T-helper 2 cell treated with Interferon-gamma antibody and Interleukin-4, amounts not matched to agents 100 ng/mL and 5 ng/mL, for 36 hours (primary cell): ENCODE results near the gene TTC21A. TPM values are rescaled to one million over a fixed set of nuclear protein-coding genes. Genes with fewer than 3 reads are reported as not detected.
"Not testable (repeated sequence)": the region's sequence is repeated elsewhere in the genome, so short reads cannot be mapped to it uniquely, and the experiment has no call there.

Experiments used
- intact Hi-C: fragments of 100-400 bp; cut with micrococcal nuclease; formaldehyde crosslinking; loops from one replicate; pipeline ENCODE4 v1.15.1; 2023
- total RNA-seq: library from RNA; stranded (reverse); gene quantifications from 2 replicates; pipeline ENCODE4 v1.2.3, GENCODE V29; 2022

TTC21A gene
- 1.7 and 1.8 TPM in 2 replicates for total RNA-seq

DNA sequence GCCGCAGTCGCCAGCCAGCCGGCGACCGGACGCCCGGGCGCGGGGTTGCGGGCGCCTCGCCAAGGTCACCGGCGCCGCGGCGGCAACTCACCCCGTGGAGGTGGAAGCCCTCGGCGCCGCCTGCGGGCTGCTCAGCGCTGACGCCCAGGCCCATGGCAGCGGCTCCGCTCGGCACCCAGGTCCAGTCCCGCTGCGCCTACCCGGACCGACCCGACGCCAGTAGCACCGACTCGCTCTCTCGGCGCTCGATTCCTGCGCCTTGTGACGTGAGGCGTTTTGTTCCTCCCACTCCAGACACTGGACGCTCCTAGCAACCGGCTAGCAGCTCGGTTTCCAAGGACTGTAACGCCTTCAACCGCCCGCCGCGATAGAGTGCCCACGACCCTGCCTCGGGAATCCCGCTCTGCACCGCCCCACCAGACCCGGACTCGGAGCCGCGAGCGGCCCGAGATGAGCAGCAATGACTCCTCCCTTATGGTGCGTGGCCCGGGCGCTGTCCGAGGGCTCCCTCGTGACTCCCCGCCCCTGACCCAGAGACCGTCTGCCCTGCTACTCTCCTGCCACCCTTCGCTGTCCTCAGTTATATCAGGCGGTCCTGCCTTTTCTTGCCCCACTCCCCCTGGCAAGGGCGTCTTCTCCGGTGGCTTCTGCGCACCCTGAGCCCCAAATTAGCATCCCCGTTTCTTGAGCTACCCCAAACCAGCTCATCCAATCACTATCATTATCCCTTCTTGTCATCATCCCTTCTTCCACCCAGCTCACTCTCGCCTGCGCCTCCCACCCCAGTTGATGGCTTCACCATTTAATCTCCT is at the start of gene TTC21A, which contains the start of gene GORASP1:
Gene TTC21A, plus strand, starts transcription at position 293 of the 812 bp plus-strand sequence. Its CDS starts 158 bp downstream, at position 451.
Gene GORASP1, minus strand, starts transcription at position 240 of the 812 bp plus-strand sequence. Its CDS starts 86 bp downstream, at position 154.
- intact Hi-C loops = loop anchor here (1.0 to 2.0 kb wide), 6 partner anchors 41 to 299 kb away; partner anchors contain the start of genes RPSA, SLC25A38 and WDR48

GRCh38 chr3:39061228-39061627 is 46.3 kb upstream of the TTC21A start:
- intact Hi-C loops = not testable (repeated sequence)

DNA sequence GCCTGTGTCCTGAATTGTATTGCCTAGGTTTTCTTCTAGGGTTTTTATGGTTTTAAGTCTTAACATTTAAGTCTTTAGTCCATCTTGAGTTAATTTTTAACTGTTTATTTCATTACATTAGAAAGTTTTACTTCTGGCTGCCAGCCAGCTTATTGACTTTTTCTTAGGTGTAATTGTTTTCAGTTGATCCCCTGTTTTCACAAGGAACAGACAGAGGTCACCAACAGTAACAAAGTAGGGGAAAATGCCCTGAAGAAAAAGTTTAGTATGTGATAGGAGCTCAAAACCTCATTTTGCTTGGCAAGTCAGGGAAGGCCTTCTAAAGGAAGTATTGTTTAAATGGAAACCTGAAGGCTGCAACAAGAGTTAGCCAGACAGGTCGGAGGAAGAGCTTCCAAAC is 45.3 kb upstream of the TTC21A start:
- intact Hi-C loops = no loop called here

- intact Hi-C loops = no loop called here
Observed at GRCh38 chr3:39063143-39063542, 44.3 kb upstream of the TTC21A start.

DNA sequence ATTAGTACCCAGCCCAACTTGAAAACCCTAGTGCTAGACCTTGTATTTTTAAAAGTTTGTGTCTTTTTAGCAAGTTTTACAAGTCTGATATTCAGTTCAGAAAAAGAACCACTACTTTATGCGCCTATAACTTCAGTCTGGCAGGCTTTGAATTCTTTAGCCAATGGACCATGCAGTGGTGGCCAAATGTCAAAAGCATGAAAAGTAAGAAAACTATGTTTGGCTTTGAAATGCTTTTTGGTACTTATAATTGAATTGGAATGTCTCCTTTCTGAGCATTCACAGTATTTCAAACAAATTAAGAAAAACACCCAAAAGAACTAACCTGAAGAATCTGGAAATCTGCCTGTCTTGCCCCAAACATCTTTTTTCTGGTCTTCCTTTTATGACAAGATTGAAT is 42.8 kb upstream of the TTC21A start:
- intact Hi-C loops = loop anchor here (2.0 kb wide), 1 partner anchor 14 kb away; no protein-coding TSS in a partner anchor

DNA sequence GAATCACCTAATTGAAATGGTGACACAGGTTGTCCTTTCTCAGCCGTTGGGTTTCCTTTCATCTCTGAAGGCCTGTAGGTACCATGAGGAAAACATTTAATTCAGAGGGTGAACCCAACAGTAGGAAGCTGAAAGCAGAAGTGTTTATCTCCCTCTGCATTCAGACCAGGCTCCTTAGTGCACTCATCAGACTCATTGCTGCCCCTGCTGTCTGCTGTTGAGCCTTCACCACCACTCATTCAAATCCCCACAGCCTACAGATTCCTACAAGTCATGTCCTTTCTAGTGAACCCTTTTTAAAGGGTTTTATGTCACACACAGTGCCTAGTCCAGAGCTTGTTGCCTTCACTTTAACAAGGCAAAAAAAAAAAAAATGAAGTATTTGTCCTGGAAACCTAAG is 42.3 kb upstream of the TTC21A start:
- intact Hi-C loops = loop anchor here (2.0 kb wide), 1 partner anchor 14 kb away; no protein-coding TSS in a partner anchor

DNA sequence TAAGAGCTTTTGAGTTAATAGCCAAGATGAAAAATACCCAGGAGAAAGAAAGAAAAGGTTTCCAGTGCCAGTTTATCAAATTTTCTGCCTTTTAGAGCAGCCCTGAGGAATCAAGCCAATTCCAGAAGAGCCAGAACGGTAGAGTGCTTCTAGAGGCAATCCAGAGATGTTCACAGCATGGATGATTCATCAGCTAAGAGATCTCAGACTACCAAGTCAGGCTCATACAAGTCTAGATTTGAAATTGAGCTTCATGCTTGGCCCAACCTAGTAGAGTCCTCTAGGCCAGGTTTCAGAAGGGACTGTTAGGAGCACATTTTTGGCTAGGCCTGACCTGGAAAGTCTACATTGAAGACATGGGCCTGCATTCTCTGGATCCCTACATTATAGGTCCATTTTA is 40.2 kb upstream of the TTC21A start:
- intact Hi-C loops = no loop called here

- intact Hi-C loops = no loop called here
Observed at GRCh38 chr3:39068556-39068955, 38.9 kb upstream of the TTC21A start.

- intact Hi-C loops = no loop called here
Observed at GRCh38 chr3:39075910-39076309, 31.6 kb upstream of the TTC21A start.

DNA sequence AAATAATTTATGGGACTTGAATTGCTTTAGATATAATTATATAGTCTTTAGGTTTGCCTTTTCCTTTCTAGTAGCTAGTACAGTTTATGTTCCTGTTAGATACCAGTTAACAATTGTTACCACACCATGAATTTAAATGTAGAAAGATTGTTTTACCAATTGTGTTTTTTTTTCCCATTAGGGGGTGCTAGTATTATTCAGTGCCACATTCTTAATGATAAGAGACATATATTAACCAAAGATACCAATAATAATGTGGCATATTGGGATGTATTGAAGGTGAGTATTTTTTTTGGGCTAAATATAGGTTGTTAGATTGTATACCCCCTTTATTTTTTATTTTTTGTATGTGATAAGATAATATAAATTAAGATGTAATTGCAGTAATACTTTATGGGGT is 27.9 kb upstream of the TTC21A start:
- intact Hi-C loops = loop anchor here (2.0 kb wide), 1 partner anchor 15 kb away; no protein-coding TSS in a partner anchor

DNA sequence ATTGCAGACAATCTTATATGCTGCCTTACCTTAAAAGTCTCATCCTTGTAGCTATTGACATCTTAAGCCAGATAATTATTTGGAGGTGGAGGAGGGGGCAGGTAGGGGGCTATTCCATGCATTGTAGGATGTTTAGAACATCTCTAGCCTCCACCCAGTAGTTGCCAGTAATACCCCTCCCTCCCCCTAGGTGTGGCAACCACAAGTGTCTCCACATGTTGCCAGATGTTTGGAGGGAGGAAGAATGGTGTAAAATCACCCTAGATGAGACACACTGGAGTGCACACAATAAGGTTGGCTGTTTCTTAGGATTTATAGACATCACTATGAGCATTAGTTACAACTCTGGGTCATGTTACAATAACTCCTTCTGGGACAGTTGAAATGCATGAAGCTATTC is 27.5 kb upstream of the TTC21A start:
- intact Hi-C loops = no loop called here

GRCh38 chr3:39082666-39083313 is 24.7 kb upstream of the TTC21A start:
- intact Hi-C loops = no loop called here

DNA sequence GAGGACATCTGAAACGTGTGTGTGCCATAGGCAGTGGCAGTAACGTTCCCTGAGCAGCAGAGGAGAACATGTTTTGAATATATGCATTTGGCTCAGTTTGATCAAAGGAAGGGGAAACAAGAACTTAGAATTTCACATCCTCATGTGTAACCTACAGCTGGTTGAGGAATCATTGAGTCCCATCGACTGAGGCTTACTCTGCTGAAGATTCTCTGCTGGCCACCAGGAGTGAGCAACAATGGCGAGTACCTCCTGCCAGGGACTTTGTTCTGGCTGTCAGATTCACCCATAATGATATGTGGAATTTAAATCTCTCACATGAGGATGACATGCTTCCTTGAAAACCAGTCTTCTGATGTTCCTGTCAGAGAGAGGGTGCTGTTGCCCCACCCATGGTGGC is 21.3 kb upstream of the TTC21A start:
- intact Hi-C loops = no loop called here

- intact Hi-C loops = no loop called here
Observed at GRCh38 chr3:39088456-39088855, 19.0 kb upstream of the TTC21A start.

- intact Hi-C loops = no loop called here
Observed at GRCh38 chr3:39088889-39089288, 18.6 kb upstream of the TTC21A start.

DNA sequence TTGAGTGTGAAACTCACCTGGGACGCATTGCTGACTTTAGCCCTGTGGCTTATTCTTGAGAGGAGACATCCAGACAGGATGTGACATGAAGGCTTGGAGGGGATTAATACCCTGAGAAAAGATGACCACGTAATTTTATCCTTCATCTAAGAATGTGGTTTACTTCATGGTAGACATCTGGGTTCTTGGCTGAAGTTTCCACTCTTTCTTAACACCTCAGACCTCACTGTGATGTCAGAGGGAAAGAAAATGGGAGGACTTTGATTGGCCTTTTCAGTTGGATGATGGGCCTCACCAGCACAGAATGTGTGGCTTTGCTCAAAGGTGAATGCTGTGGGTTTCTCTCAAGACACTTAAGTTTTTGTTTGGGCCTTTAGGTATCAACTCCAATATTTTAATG is 16.6 kb upstream of the TTC21A start:
- intact Hi-C loops = no loop called here

- intact Hi-C loops = no loop called here
Observed at GRCh38 chr3:39094851-39095677, 12.4 kb upstream of the TTC21A start.

GRCh38 chr3:39095778-39096177 is 11.7 kb upstream of the TTC21A start:
- intact Hi-C loops = no loop called here

- intact Hi-C loops = no loop called here
Observed at GRCh38 chr3:39096775-39097174, 10.7 kb upstream of the TTC21A start.

GRCh38 chr3:39097716-39098472 is 9.6 kb upstream of the TTC21A start:
- intact Hi-C loops = no loop called here
